WI38 (cell line): ENCODE data around the gene MCM7.

Source experiments
- H3K4me3 ChIP-seq: 2 replicates; pipeline ENCODE4 v1.5.1; 2011; ENCODE audit warnings: low read depth, mild to moderate bottlenecking, control low read depth, low read length
- TF ChIP-seq, protein P1 (sequence below): IDR thresholded peaks from 2 replicates; pipeline ENCODE4 v1.5.1; 2012; ENCODE audit warnings: low read depth, mild to moderate bottlenecking, control low read depth, low read length

MCM7 gene

DNA sequence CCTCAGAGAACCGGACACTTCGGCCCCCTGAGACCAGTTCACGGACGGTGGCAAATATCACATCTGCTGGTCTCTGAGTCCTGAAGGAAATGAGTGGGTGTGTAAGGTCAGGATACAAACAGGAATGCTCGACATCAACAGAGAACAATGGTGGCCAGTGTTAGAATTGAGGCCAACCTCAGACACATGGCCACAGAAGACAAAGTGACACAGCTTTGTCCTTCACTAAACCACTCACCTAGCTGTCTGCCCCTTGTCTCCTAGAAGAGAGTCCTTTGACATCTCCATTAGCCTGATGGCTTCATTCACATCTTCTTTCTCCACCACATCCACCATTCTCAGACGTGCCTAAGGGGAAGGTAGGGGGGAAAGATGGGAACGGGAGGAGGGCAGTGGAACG lies 8.1 kb downstream of the MCM7 start:
- TF ChIP-seq, protein P1, sequence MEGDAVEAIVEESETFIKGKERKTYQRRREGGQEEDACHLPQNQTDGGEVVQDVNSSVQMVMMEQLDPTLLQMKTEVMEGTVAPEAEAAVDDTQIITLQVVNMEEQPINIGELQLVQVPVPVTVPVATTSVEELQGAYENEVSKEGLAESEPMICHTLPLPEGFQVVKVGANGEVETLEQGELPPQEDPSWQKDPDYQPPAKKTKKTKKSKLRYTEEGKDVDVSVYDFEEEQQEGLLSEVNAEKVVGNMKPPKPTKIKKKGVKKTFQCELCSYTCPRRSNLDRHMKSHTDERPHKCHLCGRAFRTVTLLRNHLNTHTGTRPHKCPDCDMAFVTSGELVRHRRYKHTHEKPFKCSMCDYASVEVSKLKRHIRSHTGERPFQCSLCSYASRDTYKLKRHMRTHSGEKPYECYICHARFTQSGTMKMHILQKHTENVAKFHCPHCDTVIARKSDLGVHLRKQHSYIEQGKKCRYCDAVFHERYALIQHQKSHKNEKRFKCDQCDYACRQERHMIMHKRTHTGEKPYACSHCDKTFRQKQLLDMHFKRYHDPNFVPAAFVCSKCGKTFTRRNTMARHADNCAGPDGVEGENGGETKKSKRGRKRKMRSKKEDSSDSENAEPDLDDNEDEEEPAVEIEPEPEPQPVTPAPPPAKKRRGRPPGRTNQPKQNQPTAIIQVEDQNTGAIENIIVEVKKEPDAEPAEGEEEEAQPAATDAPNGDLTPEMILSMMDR: no peak
- H3K4me3 ChIP-seq: no peak overlapping the region

DNA sequence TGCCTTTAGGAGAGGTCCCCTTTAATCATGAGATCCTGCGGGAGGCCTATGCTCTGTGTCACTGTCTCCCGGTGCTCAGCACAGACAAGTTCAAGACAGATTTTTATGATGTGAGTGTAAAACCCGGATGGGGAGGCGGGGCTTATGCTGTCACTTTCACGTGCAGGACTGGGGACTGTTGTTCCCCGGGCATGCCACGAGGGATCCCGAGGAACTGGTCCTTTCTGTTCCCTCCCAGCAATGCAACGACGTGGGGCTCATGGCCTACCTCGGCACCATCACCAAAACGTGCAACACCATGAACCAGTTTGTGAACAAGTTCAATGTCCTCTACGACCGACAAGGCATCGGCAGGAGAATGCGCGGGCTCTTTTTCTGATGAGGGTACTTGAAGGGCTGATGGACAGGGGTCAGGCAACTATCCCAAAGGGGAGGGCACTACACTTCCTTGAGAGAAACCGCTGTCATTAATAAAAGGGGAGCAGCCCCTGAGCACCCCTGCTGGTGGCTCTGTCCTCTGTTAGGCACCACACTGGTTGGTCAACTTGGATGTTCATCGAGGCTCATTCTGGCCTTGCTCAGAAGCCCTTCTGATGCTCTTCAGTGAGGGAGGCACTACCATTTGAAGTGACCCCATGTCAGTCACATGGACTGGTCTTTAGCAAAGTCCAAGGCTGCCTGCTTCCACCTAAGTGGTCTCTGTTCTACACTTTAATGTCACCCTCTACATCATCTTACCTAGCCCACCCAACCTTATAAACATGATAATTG lies 9.6 kb downstream of the MCM7 start:
- H3K4me3 ChIP-seq: no peak overlapping the region
- TF ChIP-seq, protein P1: no peak

DNA sequence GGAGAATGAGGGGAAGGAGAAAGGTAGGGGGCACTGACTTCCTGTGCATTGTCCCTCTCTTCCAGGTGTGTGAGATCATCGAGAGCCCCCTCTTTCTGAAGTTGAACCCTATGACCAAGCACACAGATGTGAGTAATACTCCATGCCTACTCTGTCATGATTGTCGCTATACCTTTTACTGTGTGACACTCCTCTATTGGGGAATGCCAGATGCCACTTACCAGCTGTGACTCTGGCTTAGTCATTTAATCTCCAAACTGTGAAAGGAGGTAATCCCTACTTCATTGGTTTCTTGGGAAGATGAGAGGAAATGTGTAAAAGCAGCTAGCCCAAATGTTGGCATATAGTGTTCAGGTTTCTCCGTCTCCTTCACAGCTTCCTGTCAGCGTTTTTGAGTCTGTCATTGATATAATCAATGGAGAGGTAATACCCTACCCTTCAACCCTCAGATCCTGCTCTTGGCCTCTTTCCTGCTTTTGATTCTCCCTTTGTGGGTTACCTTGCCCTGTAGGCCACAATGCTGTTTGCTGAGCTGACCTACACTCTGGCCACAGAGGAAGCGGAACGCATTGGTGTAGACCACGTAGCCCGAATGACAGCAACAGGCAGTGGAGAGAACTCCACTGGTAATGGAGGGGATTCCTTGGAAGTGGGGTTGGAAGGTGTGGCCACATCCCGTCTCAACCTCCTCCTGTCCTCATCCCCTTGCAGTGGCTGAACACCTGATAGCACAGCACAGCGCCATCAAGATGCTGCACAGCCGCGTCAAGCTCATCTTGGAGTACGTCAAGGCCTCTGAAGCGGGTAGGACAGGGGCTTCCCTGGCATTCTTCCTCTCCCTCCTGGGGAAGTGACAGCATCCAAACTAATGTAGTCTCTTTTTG lies 10.4 kb downstream of the MCM7 start:
- no peak overlapping the region for H3K4me3 ChIP-seq
- TF ChIP-seq, protein P1: no peak

DNA sequence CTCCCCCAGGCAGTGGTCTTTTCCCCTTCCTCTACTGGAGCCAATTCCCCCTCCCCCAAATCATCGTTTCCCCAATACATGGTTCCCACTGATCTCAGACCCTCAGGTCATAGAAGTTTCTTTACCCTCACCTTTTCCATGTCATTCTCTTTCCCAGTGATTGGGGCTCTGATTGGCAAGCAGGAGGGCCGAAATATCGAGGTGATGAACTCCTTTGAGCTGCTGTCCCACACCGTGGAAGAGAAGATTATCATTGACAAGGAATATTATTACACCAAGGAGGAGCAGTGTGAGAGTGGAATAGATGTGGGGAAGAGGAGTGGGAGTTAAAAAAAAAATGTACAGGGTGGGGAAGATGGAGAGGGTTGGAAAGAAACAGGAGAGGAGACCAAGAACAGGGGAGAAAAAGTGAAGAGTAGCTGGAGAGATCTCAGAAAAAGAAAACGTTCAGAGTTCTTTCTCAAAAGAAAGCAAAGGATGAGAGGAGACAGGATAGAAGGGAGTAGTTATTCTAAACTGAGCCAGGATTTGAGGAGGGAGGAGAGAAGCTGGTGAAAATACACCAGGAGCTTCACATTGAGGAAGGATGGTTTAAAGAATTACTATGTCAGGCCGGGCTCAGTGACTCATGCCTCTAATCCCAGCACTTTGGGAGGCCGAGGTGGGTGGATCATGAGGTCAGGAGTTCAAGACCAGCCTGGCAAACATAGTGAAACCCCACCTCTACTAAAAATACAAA lies 11.6 kb downstream of the MCM7 start:
- TF ChIP-seq, protein P1: no peak
- peak overlapping the region; percentile 76 for H3K4me3 ChIP-seq

DNA sequence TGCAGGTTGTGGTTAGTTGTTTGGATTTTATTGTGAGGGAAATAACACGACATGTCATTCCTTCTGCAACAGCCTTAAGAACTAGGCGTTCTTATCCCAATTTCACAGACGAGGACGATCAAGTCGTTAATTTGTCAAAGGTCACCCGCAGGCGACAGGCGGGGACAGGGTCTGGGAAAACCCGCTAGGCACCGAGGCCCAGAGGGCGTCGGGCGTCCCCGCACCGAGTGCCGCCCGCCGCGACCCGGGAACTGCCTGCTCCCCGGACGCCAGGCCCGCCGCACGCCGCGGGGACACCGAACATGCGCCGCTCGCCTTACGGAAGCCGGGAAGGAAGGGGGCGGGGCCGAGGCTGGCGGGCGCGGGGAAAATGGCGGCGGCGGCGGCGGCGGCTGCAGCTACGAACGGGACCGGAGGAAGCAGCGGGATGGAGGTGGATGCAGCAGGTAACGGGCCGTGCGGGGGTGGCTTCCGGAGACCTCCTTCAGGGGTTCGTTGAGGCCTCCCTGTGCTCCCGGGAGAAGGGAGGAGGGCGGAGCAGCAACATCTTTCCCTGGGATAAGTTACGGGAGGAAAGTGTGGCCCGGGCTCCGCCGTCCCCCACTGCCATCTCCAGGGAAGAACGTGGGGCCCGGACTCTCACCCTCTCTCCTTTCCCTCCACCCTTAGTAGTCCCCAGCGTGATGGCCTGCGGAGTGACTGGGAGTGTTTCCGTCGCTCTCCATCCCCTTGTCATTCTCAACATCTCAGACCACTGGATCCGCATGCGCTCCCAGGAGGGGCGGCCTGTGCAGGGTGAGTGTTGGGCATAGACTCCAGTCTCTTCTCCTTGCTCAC lies 12.4 kb downstream of the MCM7 start, which contains the start of gene COPS6:
Gene COPS6, plus strand, starts transcription at position 349 of the 837 bp plus-strand sequence. Its CDS starts 22 bp downstream, at position 371.
- peak within 1 kb of the TSS; percentile 76 for H3K4me3 ChIP-seq
- TF ChIP-seq, protein P1: no peak

DNA sequence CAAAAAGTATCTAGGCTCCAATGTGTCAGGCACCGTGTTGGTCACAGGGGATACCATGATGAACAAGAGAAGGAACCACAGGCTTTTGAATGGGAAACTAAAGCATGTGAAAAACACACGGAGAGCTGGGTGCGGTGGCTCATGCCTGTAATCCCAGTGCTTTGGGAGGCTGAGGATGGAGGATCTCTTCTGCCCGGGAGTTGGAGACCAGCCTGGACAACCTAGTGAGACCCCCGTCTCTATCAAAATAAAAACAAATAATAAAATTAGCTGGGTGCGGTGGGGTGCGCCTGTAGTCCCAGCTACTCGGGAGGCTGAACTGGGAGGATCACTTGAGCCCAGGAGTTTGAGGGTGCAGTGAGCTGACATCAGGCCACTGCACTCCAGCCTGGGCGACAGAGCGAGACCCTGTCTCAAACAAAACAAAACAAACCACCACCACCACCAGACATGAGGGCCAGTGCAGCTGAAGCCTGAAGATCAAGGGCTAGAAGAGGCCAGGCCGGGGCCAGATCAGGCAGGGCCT lies 13.0 kb downstream of the MCM7 start:
- H3K4me3 ChIP-seq: peak overlapping the region; percentile 76
- TF ChIP-seq, protein P1: no peak
